Testis (tissue), 3 donors: ENCODE results near the gene SCN9A. TPM values are rescaled to one million over a fixed set of nuclear protein-coding genes. Genes with fewer than 3 reads are reported as not detected.

Experiments
- DNase-seq: peaks from one replicate; pipeline ENCODE4 v3.0.0-alpha.2; 2019
- H3K27ac ChIP-seq, 2 donors: fragments of 200-600 bp; sonication (generic); one replicate each; pipeline ENCODE4 v1.5.1; 2019
- H3K27me3 ChIP-seq: fragments of 200-600 bp; sonication (generic); one replicate; pipeline ENCODE4 v1.5.1; 2019
- H3K36me3 ChIP-seq: fragments of 200-600 bp; sonication (generic); one replicate; pipeline ENCODE4 v1.5.1; 2017; ENCODE audit warnings: low read depth; ENCODE audit errors: missing control alignments
- H3K4me1 ChIP-seq: fragments of 200-600 bp; sonication (generic); one replicate; pipeline ENCODE4 v1.5.1; 2019
- H3K4me3 ChIP-seq, 2 donors: fragments of 200-600 bp; sonication (generic); one replicate each; pipeline ENCODE4 v1.5.1; 2017 to 2019
- H3K9me3 ChIP-seq: fragments of 200-600 bp; sonication (generic); one replicate; pipeline ENCODE4 v1.5.1; 2017
- CTCF ChIP-seq, 3 experiments: fragments of 450-650 bp in 2 of 3; fragments of 200-600 bp in 1 of 3; sonication (generic) in 1 of 3; IDR thresholded peaks; one replicate each; pipeline ENCODE4 v1.5.1; 2016 to 2019; ENCODE audit warnings: antibody characterized with exemption in 3 of 3, mild to moderate bottlenecking in 2 of 3, moderate library complexity in 1 of 3
- POLR2A ChIP-seq: fragments of 450-650 bp; IDR thresholded peaks from one replicate; pipeline ENCODE4 v1.6.1; 2017; ENCODE audit warnings: antibody characterized with exemption, mild to moderate bottlenecking, moderate library complexity
- WGBS, 2 donors: methylation state at CpG; one replicate each; pipeline ENCODE4 v1.1.5; 2018; 5-methylcytosine and 5-hydroxymethylcytosine counted together
- intact Hi-C: fragments of 100-400 bp; cut with DNase I; formaldehyde crosslinking; loops from one replicate; pipeline ENCODE4 v1.15.1; 2023; ENCODE audit warnings: low total_unique reads
- polyA plus RNA-seq: library from polyadenylated mRNA; stranded (reverse); fragments of 350-450 nt; fragmentation: Illumina TruSeq; extraction: RNeasy Lipid Tissue Mini Kit (QIAGEN cat#74804); gene quantifications from one replicate; pipeline ENCODE4 v1.2.3, GENCODE V29; 2014; ENCODE audit warnings: low read depth, low replicate concordance; ENCODE audit not compliant: insufficient read depth
- total RNA-seq, 2 donors: library from RNA; depleted of rRNA; stranded (reverse); fragments of >200 nt; gene quantifications; one replicate each; pipeline ENCODE4 v1.2.3, GENCODE V29; 2016

Gene SCN9A
- total and polyA plus RNA-seq, 3 donors from 2014 or later = 7.3 to 117 (median 85.7) TPM

- Histone ChIP-seq H3K27me3 (no peaks in the 10 kb centered on the region), H3K9me3 (no peaks in the 10 kb centered on the region), H3K4me1 (peaks cover 4% of the 10 kb centered on the region), H3K27ac (no peak overlapping the region), H3K36me3 (no peaks in the 10 kb centered on the region), H3K4me3 (no peak overlapping the region)
- DNase-seq = no peak
- intact Hi-C loops = no loop called here
- TF ChIP-seq POLR2A (no peak), CTCF (IDR thresholded peaks at IDR 0.05) (no peak)
- 49 to 59% methylated on average over 2 of the region's 2 CpGs for WGBS, 2 donors
Measured at GRCh38 chr2:166376873-166377272, 1.1 kb upstream of the SCN9A start.

GRCh38 chr2:166376488-166376828 lies 714 bp upstream of the SCN9A start:
- H3K36me3 ChIP-seq = no peaks in the 10 kb centered on the region
- TF ChIP-seq POLR2A = no peak
- no peak for TF ChIP-seq CTCF (IDR thresholded peaks at IDR 0.05)
- H3K9me3 ChIP-seq = no peaks in the 10 kb centered on the region
- peak overlapping the region; percentile 48 to 76 for H3K4me3 ChIP-seq
- no peaks in the 10 kb centered on the region for H3K27me3 ChIP-seq
- DNase-seq = no peak
- intact Hi-C loops = no loop called here
- peaks cover 4% of the 10 kb centered on the region for H3K4me1 ChIP-seq
- no peak overlapping the region for H3K27ac ChIP-seq
- WGBS, 2 donors = 8 to 12% methylated on average over 11 of the region's 11 CpGs

- TF ChIP-seq CTCF (IDR thresholded peaks at IDR 0.05) (no peak), POLR2A (no peak)
- peak overlapping the region in 1 of 2 donors; percentile 26 for H3K27ac ChIP-seq
- no peaks in the 10 kb centered on the region for H3K27me3 ChIP-seq
- H3K4me3 ChIP-seq = peak overlapping the region; percentile 48 to 76
- WGBS, 2 donors = 1 to 2% methylated on average over 12 to 17 of the region's 17 CpGs
- H3K9me3 ChIP-seq = no peaks in the 10 kb centered on the region
- DNase-seq = peak; percentile 27
- intact Hi-C loops = no loop called here
- no peaks in the 10 kb centered on the region for H3K36me3 ChIP-seq
- peaks cover 4% of the 10 kb centered on the region for H3K4me1 ChIP-seq
Measured at GRCh38 chr2:166375195-166375735, 479 bp downstream of the SCN9A start.

GRCh38 chr2:166373951-166374350 lies 1.8 kb downstream of the SCN9A start:
- Histone ChIP-seq H3K9me3 (no peaks in the 10 kb centered on the region), H3K36me3 (no peaks in the 10 kb centered on the region), H3K27ac (no peak overlapping the region), H3K4me3 (no peak overlapping the region), H3K27me3 (no peaks in the 10 kb centered on the region), H3K4me1 (peaks cover 4% of the 10 kb centered on the region)
- intact Hi-C loops = no loop called here
- TF ChIP-seq CTCF (IDR thresholded peaks at IDR 0.05) = no peak
- TF ChIP-seq POLR2A = no peak
- DNase-seq = peak; percentile 61

GRCh38 chr2:166373539-166373938 lies 2.2 kb downstream of the SCN9A start:
- intact Hi-C loops = no loop called here
- Histone ChIP-seq H3K27ac (no peak overlapping the region), H3K4me3 (no peak overlapping the region), H3K9me3 (no peaks in the 10 kb centered on the region), H3K27me3 (no peaks in the 10 kb centered on the region), H3K36me3 (no peaks in the 10 kb centered on the region), H3K4me1 (peaks cover 4% of the 10 kb centered on the region)
- TF ChIP-seq CTCF (IDR thresholded peaks at IDR 0.05) = no peak
- no peak for TF ChIP-seq POLR2A
- DNase-seq = no peak
